ENCODE measurements around the gene ANXA2.
"Not testable (repeated sequence)": the region's sequence is repeated elsewhere in the genome, so short reads cannot be mapped to it uniquely, and the experiment has no call there.

ANXA2 gene

GRCh38 chr15:60410350-60410749 lies 12.6 kb upstream of the ANXA2 start:
- not testable (repeated sequence) for DNase-seq (ENCODE audit: low read depth)

GRCh38 chr15:60408463-60408981 lies 10.7 kb upstream of the ANXA2 start:
- no peak for DNase-seq (ENCODE audit: low read depth)

- no peak for DNase-seq (ENCODE audit: low read depth)
These were observed 9.6 kb upstream of the ANXA2 start for GRCh38 chr15:60407415-60407805.

GRCh38 chr15:60406513-60407414 lies 9.0 kb upstream of the ANXA2 start:
- no peak for DNase-seq (ENCODE audit: low read depth)

- no peak for DNase-seq (ENCODE audit: low read depth)
These were observed 7.6 kb upstream of the ANXA2 start for GRCh38 chr15:60405399-60405798.

- DNase-seq (ENCODE audit: low read depth), result not testable (repeated sequence)
These were observed 6.6 kb upstream of the ANXA2 start for GRCh38 chr15:60404351-60404750.

GRCh38 chr15:60400944-60401343 lies 3.2 kb upstream of the ANXA2 start:
- DNase-seq (ENCODE audit: low read depth), result no peak

- DNase-seq (ENCODE audit: low read depth), result no peak
These were observed 2.1 kb upstream of the ANXA2 start for GRCh38 chr15:60399931-60400330.

GRCh38 chr15:60399246-60399915 lies 1.6 kb upstream of the ANXA2 start:
- no peak for DNase-seq (ENCODE audit: low read depth)

GRCh38 chr15:60396958-60397771 lies 621 bp downstream of the ANXA2 start:
- no peak for DNase-seq (ENCODE audit: low read depth)

- no peak for DNase-seq (ENCODE audit: low read depth)
These were observed 1.2 kb downstream of the ANXA2 start for GRCh38 chr15:60396560-60396957.

GRCh38 chr15:60396100-60396499 lies 1.7 kb downstream of the ANXA2 start:
- no peak for DNase-seq (ENCODE audit: low read depth)

- DNase-seq (ENCODE audit: low read depth), result no peak
These were observed 2.3 kb downstream of the ANXA2 start for GRCh38 chr15:60395276-60396011.

- DNase-seq (ENCODE audit: low read depth), result no peak
These were observed 3.1 kb downstream of the ANXA2 start for GRCh38 chr15:60394689-60395097.

GRCh38 chr15:60392986-60393790 lies 4.6 kb downstream of the ANXA2 start:
- peak; percentile 96 for DNase-seq (ENCODE audit: low read depth)

GRCh38 chr15:60392601-60392985 lies 5.2 kb downstream of the ANXA2 start:
- peak; percentile 84 for DNase-seq (ENCODE audit: low read depth)

GRCh38 chr15:60391722-60392315 lies 6.0 kb downstream of the ANXA2 start:
- DNase-seq (ENCODE audit: low read depth), result no peak

GRCh38 chr15:60390871-60391501 lies 6.8 kb downstream of the ANXA2 start:
- peak; percentile 84 for DNase-seq (ENCODE audit: low read depth)

GRCh38 chr15:60390231-60390630 lies 7.6 kb downstream of the ANXA2 start:
- no peak for DNase-seq (ENCODE audit: low read depth)
